SK-N-SH treated with all-trans-retinoic acid at 6 μM for 48 hours (cell line): Measurements from ENCODE around the gene SH3PXD2B.

ENCODE experiments used
- ARNTL ChIP-seq: fragments of 450-650 bp; formaldehyde crosslinking; IDR thresholded peaks from 2 replicates; pipeline ENCODE4 v1.5.0; 2020; ENCODE audit warnings: low read depth, mild to moderate bottlenecking, moderate library complexity, borderline replicate concordance
- CREB5 ChIP-seq: fragments of 250-450 bp; sonication (Bioruptor Pico); IDR thresholded peaks from 2 replicates; pipeline ENCODE4 v1.5.1; 2020; ENCODE audit warnings: low read depth, mild to moderate bottlenecking, moderate library complexity
- PATZ1 ChIP-seq: fragments of 250-450 bp; sonication (Bioruptor Pico); IDR thresholded peaks from 2 replicates; pipeline ENCODE4 v1.8.0; 2020; ENCODE audit warnings: mild to moderate bottlenecking, moderate library complexity, borderline replicate concordance
- ZFP30 ChIP-seq: fragments of 450-650 bp; formaldehyde crosslinking; IDR thresholded peaks from 2 replicates; pipeline ENCODE4 v1.5.0; 2022; ENCODE audit warnings: mild to moderate bottlenecking, moderate library complexity
- ZNF565 ChIP-seq: fragments of 450-650 bp; formaldehyde crosslinking; conservative IDR thresholded peaks from 2 replicates; pipeline ENCODE4 v1.5.0; 2020; ENCODE audit warnings: low read depth, mild to moderate bottlenecking, moderate library complexity

- TF ChIP-seq PATZ1 (CRISPR knock-in tag) (no peak), ZFP30 (no peak), ZNF565 (no peak), CREB5 (CRISPR knock-in tag) (no peak), ARNTL (CRISPR knock-in tag) (no peak)
Measured at GRCh38 chr5:172441262-172441751, 13.0 kb downstream of the SH3PXD2B start.
